ENCODE results near the gene HCAR2. TPM values are rescaled to one million over a fixed set of nuclear protein-coding genes. Genes with fewer than 3 reads are reported as not detected.

HCAR2 gene
- total and polyA plus RNA-seq, 2 of the 4 experiments (the other 2 are of a cell fraction) = not detected

- H2AK9ac ChIP-seq (replicated peaks; ENCODE audit: low read depth, low read length, poor library complexity) = no peak overlapping the region
- ChIA-PET CTCF (interaction anchor here (0.6 kb wide), 1 partner anchor 191 kb away, joined by 3 read pairs; no protein-coding TSS in a partner anchor), POLR2A (ENCODE audit: unreplicated experiment) (no interaction called here)
- H3K18ac ChIP-seq (ENCODE audit: low read depth, low read length) = no peak overlapping the region
- no peak overlapping the region for H3K9ac ChIP-seq (ENCODE audit: low read depth, low read length)
- no TSS peak for BruUV-seq (replicated peaks)
- H3K27me3 ChIP-seq (ENCODE audit: control insufficient read depth, insufficient read depth, low read length) = no peaks in the 10 kb centered on the region
- no peak overlapping the region for H3K23ac ChIP-seq (ENCODE audit: low read depth, low read length)
- intact Hi-C loops (cut with micrococcal nuclease) = no loop called here
- H3K4me1 ChIP-seq (ENCODE audit: control insufficient read depth, insufficient read depth, low read length) = peaks cover 7% of the 10 kb centered on the region
- H3K56ac ChIP-seq (ENCODE audit: extremely low read depth, insufficient read depth, low read length) = no peak overlapping the region
- H4K20me1 ChIP-seq (ENCODE audit: insufficient read depth, low read length) = no peaks in the 10 kb centered on the region
- ATAC-seq (ENCODE audit: low read depth) (no peak), DNase-seq (no peak)
- peaks cover 5% of the 10 kb centered on the region for H3K9me1 ChIP-seq (ENCODE audit: insufficient read depth, low read length)
- H2BK120ac ChIP-seq (ENCODE audit: low read depth, low read length) = no peak overlapping the region
- no peaks in the 10 kb centered on the region for H3K9me3 ChIP-seq (ENCODE audit: control insufficient read depth, insufficient read depth, low read length)
- no peak overlapping the region for H2AK5ac ChIP-seq (ENCODE audit: low read depth, low read length)
- H4K8ac ChIP-seq (ENCODE audit: low read depth in 2 of 2, low read length in 2 of 2) = no peak overlapping the region
- H3K79me1 ChIP-seq (ENCODE audit: low read depth in 1 of 2, low read length in 2 of 2) = peaks cover 0 to 3% of the 10 kb centered on the region in 2 experiments; a peak in 1 of 4 replicates
- no peak overlapping the region for H3K4me3 ChIP-seq (ENCODE audit: insufficient read depth, low read depth, low read length)
- H3K4me2 ChIP-seq (ENCODE audit: low read depth, low read length) = no peak overlapping the region
- WGBS, 2 experiments (ENCODE audit: extremely low coverage in 2 of 2, insufficient read length in 1 of 2) = no CpG with 5 or more reads among the region's 5 CpGs
- H3K4ac ChIP-seq (ENCODE audit: low read depth, low read length) = no peak overlapping the region
- no peak overlapping the region; the same call in 1 of the 2 replicates for H3K14ac ChIP-seq (replicated peaks; ENCODE audit: low read depth, low read length)
- H2BK15ac ChIP-seq (ENCODE audit: low read depth, low read length) = no peak overlapping the region
- no peak overlapping the region for H2BK5ac ChIP-seq (ENCODE audit: low read depth, low read length, poor library complexity, severe bottlenecking)
- no peaks in the 10 kb centered on the region for H3K36me3 ChIP-seq (ENCODE audit: control insufficient read depth, insufficient read depth, low read length)
- in situ Hi-C loops (cut with MboI; ENCODE audit: low sequenced_read_pairs) = no loop called here
- no peak overlapping the region for H2AFZ ChIP-seq (replicated peaks; ENCODE audit: low read length, poor library complexity)
- TF ChIP-seq POLR2A (IDR thresholded peaks at IDR 0.05; ENCODE audit: low read depth, low read length) (no peak), MXI1 (IDR thresholded peaks at IDR 0.05; ENCODE audit: borderline replicate concordance, low read depth, low read length) (no peak), SMC3 (IDR thresholded peaks at IDR 0.05; ENCODE audit: low read depth, low read length) (no peak), RAD21 (IDR thresholded peaks at IDR 0.05; ENCODE audit: low read length) (no peak), MAZ (IDR thresholded peaks at IDR 0.05; ENCODE audit: borderline replicate concordance, low read depth, low read length) (no peak), CTCF (conservative IDR thresholded peaks at IDR 0.05; ENCODE audit: low read depth, low read length) (no peak), BHLHE40 (IDR thresholded peaks at IDR 0.05; ENCODE audit: low read depth, low read length) (no peak), NFE2L2 (IDR thresholded peaks at IDR 0.05; ENCODE audit: low read depth, low read length) (no peak), RFX5 (IDR thresholded peaks at IDR 0.05; ENCODE audit: low read depth, low read length) (no peak), CEBPB (IDR thresholded peaks at IDR 0.05; ENCODE audit: low read depth, low read length) (no peak), ELK1 (IDR thresholded peaks at IDR 0.05; ENCODE audit: borderline replicate concordance, low read depth, low read length) (no peak), USF2 (IDR thresholded peaks at IDR 0.05; ENCODE audit: low read depth, low read length) (no peak), CHD1 (IDR thresholded peaks at IDR 0.05; ENCODE audit: low read depth, low read length) (no peak), FOS (IDR thresholded peaks at IDR 0.05; ENCODE audit: low read depth, low read length) (no peak), RCOR1 (IDR thresholded peaks at IDR 0.05; ENCODE audit: insufficient replicate concordance, low read length) (no peak), MAFK (IDR thresholded peaks at IDR 0.05; ENCODE audit: low read depth, low read length) (no peak)
- no peak overlapping the region for H2BK20ac ChIP-seq (ENCODE audit: low read depth, low read length)
- no peak overlapping the region for H4K5ac ChIP-seq (ENCODE audit: low read depth, low read length)
- dilution Hi-C loops (cut with HindIII; ENCODE audit: low sequenced_read_pairs, unreplicated experiment) = no loop called here
- no peak overlapping the region for H3K27ac ChIP-seq (ENCODE audit: insufficient read depth, low read length)
- no peak overlapping the region for H4K91ac ChIP-seq (ENCODE audit: insufficient read depth, low read depth, low read length)
Observed at GRCh38 chr12:122684297-122684813, 18.8 kb downstream of the HCAR2 start.
